COLO668 (cell line): ENCODE data around the gene DDA1.
A peak's percentile ranks its signal among the peaks of the same experiment; 100 is the strongest.
"Not testable (repeated sequence)": the region's sequence is repeated elsewhere in the genome, so short reads cannot be mapped to it uniquely, and the experiment has no call there.

Source experiments
- DNase-seq: peaks from one replicate; lab custom pipeline; 2025; ENCODE audit not compliant: unreplicated experiment; lab: John Stamatoyannopoulos, UW

Gene DDA1

DNA sequence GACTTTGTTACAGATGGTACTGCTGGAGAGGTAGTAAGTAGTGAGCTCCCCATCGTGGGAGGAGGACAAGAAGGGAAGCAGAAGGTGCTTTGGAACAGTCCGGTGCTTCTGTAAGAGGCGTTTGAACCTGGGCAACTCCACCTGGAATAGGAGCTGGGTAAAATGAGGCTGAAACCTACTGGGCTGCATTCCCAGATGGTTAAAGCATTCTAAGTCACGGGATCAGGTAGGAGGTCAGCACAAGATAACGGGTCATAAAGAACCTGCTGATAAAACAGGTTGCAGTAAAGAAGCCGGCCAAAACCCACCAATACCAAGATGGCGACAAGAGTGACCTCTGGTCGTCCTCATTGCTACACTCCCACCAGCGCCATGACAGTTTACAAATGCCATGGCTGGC lies 22.6 kb upstream of the DDA1 start:
- no peak for DNase-seq

DNA sequence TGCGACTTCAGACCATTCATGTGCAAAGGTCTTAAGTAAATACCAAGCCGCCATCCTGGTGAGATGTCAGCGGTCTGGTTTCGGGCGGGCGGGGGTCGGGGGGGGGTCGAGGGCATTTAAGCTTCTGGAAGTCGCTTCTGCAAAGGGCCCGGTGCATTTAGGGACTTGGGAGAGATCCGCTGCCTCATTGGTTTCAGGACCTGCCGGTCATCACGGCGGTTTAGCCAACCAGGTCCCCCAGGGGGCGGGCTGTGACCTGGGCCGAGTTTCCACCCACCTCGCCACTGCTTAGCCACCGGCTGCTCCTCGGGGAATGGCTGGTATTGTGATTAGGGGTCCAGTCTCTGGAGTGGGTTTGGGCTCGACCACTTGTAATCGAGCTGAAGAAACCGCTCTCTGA lies 19.9 kb upstream of the DDA1 start:
- peak; percentile 6 for DNase-seq

DNA sequence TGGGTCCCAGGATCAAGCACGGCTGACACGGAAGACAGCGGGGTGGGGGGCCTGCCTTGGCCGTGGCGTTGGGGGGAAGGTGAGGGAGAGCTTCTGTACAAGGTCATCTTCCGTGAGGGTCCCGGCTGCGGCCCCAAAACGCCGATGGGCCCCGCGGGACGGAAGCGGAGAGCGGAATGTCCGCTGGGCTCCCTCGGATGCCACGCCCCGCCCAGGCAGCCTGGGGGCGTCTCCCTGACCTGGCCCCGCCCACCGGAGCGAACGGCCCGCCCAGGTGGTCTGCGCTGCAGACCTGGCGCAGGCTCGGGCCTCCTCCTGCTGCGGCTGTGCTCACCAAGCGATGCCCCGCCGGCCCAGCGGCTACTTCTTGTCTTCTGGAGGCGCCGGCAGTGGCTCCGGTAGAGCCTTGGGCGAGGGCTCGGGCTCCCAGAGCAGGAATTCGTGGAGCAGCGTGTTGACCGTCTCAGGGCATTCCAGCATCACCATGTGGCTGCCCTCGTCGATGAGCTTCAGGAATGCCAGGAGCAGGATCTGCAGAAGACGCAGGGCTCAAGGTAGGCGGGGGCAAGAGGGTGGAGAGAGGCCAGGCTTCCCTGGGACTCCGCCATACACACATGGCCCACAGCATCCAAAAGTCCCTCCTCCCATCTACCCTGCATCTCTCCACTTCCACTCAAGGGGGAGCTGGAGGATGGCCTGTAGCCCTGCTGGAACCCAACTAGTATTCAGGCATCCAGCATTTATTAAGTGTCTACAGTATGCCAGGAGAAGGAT lies 16.9 kb upstream of the DDA1 start:
- peak; percentile 24 for DNase-seq

DNA sequence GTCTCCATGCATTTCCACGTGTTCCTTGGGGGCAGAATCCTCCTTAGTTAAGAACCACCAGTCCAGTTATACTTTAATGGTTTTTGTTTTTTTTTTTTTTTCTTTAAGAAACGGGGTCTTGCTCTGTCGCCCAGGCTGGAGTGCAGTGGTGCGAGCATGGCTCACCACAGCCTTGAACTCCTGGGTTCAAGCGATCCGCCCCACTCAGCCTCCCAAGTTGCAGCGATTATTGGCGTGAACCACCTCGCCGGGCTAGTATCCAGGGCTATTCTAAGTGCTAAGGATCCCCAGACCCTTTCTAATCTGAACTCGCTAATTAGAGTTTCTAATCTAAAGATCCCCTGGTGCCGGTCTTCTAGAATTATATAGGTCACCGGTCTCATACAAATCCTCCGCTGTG lies 15.8 kb upstream of the DDA1 start:
- no peak for DNase-seq

DNA sequence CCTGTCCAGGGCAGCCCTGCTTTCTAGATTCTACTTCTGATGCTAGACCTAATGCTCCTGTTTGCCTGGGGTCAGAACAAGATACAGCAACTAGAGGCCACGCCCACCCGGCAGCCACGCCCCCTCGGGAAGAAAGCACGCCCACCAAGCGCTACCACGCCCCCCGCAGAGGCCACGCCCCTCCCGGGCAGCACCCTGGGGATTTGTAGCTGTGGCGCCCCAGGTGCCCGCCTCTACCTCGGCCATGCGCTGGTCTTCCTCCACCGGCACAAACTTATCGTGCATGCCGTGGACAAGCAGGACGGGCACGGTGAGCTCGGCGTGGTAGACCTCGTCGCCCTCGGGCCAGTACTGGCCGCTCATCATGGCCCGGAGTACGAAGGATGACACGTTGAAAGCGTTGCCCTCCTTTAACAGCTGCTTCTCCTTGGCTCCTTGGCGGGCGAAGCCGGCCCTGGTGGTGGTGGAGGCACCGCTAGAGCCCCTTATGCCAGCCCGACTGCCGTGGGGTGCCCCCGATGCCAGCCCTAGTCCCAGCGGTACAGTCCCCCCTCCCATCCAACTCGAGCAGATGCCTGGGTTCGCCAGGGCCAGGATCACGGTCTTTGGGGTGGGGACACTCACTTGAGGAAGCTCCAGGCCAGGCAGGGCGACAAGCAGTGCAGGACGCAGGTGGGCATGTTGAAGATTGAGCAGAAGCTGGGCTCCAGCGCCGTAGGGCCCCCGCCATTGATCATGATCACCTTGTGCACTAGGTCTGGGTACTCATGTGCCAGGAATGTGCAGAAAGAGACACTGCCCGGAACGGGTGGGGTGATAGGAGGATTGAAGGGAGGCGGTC lies 15.1 kb upstream of the DDA1 start:
- peak; percentile 34 for DNase-seq

DNA sequence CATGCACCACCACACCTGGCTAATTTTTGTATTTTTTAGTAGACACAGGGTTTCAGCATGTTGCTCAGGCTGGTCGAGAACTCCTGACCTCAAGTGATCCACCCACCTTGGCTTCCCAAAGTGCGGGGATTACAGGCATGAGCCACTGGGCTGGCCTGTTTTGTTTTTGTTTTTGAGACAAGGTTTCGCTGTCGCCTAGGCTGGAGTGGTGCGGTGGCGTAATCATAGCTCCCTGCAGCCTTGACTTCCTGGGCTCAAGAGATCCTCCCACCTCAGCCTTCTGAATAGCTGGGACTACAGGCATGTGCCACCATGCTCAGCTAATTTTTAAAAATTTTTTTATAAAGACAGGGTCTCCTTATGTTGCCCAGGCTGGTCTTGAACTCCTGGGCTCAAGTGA lies 13.8 kb upstream of the DDA1 start:
- not testable (repeated sequence) for DNase-seq

DNA sequence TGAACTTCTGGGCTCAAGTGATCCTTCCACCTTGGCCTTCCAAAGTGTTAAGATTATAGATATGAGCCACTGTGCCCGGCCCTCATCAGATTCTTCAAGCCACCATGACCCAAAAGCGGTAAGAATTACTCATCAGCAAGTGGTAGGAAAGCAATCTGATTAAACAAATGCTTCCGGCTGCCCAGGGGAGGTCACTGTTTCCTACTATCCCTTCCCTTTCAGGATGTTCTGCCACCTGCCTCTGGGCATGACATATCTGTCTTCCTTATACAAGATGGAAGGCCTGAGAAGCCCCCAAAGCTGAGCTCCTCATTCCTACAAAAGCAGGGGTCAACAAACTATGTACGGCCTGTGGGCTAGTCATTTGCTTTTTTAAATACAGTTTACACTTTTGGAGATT lies 13.1 kb upstream of the DDA1 start:
- peak; percentile 28 for DNase-seq

DNA sequence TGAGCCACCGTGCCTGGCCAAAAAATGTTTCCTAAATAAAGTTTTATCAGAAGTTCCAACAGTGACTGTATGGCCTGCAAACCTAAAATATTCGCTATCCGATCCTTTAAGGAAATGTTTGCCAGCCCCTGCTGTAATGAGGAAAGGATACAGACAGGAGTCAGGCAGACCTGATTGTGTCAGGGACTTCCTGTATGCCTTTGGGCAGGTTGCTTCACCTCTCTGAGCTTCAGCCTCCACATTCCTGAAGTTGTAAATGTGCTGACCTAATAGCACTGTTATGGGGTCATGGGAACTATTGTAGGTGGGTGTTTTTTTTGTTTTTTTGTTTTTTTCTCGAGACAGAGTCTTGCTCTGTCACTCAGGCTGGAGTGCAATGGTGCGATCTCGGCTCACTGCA lies 12.4 kb upstream of the DDA1 start:
- DNase-seq, result no peak

DNA sequence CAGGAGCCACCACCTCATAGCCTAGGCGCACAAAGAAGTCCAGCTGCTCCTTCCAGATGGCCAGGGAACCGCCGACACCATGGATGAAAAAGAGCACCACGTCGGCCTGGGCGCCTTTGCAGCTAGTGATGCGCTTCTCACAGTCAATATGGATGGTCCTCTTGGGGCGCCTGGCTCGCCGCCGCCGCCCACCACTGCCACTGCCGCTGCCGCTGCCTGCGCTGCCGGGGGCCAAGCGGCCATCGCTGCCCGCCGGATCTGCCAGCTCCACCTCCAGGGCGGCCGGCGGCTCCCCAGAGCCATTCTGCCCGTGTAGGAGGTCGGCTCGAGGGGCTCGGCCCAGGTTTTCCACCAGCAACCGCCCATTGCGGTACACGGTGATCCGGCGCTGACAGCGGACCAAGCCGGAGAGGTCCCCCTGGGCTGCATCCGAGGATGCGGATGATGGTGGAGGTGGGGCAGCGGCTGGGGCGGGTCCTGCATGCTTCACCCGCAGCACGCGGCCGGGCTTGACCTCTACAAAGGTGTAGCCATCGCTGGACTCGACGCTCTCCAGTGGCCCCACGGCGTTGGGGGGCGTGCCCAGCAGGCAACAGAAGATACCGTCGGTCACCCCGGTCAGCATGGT lies 8.3 kb upstream of the DDA1 start:
- DNase-seq, result no peak

DNA sequence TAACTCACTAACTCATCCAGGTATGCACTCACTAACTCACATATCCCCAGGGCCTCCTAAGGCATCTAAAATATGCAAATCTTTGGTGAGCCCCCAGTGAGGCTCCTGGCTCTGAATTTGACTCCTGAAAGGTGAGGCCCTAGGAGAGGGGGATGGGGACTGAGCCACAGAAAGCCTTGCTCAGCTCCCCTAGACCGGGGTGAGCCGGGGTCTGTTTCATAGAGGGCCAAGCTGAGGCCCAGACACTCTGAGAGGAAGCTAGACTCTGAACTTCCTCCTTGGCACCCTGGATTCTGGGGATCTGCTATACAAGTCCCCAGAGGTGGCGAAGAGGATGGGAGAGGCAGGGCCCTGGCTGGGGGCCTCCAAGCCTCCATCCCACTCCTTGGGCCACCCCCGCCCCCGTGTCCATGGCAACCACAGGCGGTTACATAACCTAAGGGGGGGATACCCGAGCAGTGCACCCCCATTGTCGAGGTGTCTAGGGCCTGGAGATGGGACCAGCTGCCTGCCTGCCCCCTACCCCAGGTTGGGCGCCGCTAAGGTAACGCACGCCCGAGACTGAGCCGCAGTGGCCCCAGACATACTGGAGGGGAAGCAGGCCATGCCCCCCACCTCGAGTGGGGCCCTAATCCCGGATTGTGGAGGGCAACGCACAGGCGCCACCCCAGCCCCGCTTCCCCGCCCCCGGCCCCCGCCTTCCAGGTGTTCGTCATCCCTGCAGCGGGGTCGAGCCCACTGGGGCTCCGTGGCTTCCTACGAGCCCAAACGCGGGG lies 6.8 kb upstream of the DDA1 start:
- DNase-seq, result peak; percentile 31

DNA sequence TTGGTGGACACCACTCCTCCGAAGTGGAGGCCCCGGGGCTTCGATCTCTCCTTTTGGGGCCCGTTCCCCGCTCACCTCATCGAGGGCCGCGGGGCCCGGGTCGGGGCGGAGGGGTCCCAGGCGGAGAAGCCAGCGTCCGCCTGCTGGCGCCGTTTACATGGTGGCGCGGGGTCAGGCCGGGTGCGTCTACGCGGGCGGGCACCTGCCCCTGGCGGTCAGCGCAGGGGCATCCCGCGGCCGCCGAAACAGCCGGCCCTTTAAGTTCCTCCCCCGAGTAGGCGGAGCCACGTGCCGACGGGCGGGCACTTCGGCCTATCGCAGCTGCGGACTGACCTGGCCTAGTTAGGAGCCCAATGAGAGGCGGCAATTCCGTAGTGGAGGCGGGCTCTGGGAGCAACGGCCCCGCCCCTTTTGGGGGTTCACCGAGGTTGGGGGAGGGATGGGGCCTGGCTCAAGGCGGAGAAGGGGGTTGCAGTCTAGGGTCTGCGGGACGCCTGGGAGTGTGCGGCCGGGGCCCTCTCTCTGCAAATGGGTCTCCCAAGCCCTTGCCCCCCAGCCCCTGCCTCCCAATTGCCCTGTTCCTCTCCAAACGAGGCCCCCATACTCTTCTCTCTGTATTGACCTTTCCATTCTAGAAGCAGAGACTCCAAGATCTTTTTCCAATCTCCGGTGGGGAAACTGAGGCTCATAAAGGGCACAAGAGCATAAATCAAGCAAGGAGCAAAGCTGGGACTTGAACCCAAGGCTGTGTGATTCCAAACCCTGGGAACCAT lies 6.0 kb upstream of the DDA1 start, which contains the start of gene ABHD8:
ABHD8 (minus strand) TSS at position 259 of the 773 bp plus-strand sequence. CDS start 1,809 bp downstream, outside the sequence.
- peak; percentile 96 for DNase-seq

DNA sequence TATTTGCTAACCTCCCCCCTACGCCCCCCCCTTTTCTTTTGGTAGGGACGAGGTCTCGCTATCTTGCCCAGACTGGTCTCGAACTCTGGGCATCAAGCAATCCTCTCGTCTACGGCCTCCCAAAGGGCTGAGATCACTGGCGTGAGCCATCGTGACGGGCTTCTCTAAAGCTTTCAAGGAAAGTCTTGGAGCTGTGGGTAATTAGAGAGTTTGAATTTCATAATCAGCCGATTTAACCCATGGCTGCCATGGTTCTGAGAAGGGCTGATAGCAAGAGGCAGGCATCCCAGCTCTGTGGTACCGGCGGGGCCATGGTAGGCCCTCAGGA lies 5.5 kb upstream of the DDA1 start:
- no peak for DNase-seq

DNA sequence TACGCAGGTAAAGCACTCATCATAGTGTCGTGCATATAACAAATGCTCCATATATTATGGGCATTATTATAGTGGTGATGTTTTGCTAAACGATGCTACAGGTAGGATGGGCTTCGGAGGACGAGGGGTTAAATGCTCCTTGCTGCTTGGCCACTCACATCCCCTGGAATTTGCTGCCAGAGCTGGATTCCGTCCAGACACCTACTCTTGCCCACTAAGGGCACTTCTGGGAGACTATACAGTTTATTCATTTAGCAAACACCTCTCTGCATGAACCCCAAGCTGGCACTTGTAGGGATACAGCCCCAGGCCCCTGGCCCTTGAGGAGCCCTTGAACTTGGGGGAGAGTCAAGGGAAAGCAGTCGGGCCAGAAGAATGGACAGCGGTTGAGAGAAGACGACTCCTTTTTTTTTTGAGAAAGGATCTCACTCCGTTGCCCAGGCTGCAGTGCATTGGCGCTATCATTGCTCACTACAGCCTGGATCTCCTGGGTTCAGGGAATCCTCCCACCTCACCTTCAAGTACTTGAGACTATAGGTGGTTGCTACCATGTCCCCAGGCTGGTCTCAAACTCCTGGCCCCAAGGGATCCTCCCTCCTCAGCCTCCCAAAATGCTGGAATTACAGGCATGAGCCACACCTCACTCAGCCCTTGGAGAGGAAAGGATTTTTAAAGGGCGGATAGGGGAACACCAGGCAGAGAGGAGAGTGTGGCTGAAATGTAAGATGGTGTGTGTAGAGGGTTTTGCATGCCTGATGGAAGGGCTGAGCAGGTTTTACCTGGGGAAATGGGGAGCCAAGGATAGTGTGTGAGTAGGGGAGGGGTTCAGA lies 4.8 kb upstream of the DDA1 start:
- no peak for DNase-seq

DNA sequence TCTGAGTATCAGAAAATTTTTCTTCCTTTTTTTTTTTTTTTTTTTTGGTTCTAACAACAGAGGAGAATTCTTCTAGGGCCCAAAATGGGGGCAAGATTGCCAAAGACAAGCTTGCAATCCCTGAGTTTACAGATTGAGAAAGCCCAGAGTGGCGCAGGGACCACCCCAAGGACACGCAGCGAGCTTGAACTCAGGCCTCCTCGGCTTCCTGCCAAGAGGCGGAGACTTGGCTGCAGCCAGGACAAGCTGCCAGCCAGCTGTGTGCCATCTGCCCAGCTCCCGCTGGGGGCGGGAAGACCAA lies 4.2 kb upstream of the DDA1 start:
- no peak for DNase-seq

DNA sequence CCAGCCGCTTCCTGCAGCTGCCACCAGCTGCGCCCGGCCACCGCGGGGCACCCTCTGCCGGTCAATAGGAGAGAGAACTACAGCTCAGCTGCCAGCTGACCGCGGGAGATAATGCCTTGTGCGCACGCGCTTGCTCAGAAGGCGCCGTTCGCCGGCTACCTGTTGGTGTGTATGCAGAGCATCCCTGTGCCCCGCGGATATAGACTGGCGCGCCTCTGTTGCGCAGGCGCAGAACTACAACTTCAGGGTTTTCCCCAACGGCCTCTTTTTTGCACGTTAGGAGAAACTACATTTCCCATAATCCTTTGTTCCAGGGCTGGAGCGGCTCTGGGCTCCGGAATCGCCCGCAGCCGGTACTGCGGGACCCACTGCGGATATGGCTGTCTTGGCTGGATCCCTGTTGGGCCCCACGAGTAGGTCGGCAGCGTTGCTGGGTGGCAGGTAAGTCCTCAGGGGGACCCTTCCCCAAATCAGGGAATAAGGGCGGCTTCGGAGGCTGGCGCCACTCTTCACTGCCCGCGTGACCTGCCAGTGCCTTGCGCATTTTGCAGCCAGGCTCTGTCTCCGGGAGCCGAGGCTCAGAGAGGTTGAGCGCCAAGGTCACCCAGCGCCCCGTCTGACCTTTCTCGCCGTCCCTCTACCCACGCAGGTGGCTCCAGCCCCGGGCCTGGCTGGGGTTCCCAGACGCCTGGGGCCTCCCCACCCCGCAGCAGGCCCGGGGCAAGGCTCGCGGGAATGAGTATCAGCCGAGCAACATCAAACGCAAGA lies 3.7 kb upstream of the DDA1 start, which contains the start of gene MRPL34:
MRPL34 (plus strand) TSS at position 356 of the 768 bp plus-strand sequence; CDS start at position 377, 21 bp downstream.
- DNase-seq, result peak; percentile 99

DNA sequence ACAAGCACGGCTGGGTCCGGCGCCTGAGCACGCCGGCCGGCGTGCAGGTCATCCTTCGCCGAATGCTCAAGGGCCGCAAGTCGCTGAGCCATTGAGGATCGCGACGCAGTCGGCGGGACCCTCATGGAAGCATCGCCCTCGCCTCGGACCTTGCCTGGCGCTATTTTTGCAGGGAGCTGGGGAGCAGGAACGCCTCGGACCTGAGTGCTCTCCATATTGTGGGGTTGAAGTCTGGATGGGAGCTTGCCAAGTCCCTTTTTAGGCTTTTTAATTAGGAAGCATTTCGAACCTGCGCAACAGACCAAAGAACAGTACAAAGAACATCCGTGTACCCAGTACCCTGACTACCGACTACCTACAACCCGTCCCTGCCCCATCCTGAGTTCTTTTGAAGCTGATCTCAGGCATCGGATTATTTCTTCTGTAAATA lies 3.1 kb upstream of the DDA1 start:
- no peak for DNase-seq

DNA sequence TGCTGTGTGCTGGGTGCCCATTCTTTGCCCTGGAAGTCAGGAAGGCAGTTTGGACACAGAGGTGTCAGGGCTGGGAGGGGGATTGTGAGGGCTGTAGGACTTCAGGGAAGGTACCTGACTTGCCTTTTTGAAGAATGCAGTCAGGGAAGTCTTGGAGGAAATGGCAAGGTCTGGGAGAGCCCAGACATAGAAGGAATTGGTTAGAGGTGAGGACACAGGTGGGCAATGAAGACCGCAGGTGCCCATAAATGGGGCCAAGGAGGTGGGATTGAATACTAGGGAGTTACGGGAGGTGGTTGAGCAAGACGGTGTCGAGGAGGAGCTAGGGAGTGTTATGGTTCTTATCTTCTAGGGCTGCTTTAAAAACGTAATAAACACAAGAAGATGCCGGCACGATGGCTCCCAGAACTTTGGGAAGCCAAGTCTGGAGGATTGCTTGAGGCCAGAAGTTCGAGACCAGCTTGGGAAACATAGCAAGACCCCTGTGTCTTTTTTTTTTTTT lies 1.4 kb upstream of the DDA1 start:
- DNase-seq, result no peak

DNA sequence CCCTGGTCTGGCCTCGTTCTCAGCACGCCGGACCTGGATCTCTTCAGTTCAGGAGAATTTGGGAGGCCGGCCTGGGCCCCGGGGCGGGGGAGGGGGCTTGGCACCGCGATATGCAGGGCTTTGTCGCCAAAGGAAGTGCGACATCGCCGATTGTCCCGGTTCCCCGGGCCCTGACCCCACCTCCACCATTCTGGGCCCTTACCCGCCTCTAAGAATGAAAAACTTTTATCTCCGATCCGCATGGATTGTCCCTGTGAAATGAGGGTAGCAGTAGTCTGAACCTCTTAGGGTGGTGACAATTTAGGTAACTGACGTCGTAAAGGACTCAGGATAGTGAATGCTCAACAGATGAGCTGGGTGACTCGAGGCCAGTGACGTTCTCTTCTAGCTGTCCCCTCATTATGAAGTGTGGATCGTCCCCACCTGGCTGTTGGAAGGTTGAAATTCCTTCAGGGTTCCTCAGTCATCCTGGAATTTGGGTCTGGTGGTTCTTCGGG lies 650 bp downstream of the DDA1 start:
- no peak for DNase-seq
